Gastrocnemius medialis (tissue), 4 donors: Measurements from ENCODE around the gene WDFY3.

ENCODE experiments used
- POLR2A ChIP-seq, 2 donors: fragments of 450-650 bp; IDR thresholded peaks; one replicate each; pipeline ENCODE4 v1.6.1; 2017; ENCODE audit warnings: antibody characterized with exemption in 2 of 2, mild to moderate bottlenecking in 2 of 2, moderate library complexity in 2 of 2
- TF ChIP-seq, protein P1 (sequence below), 5 experiments: fragments of 450-650 bp in 3 of 5; fragments of 200-600 bp in 2 of 5; sonication (generic) in 2 of 5; IDR thresholded peaks in 4 of 5; conservative IDR thresholded peaks in 1 of 5; 1 replicate in 4 of 5; 2 replicates in 1 of 5; pipeline ENCODE4 v1.5.1; 2016 to 2019; ENCODE audit warnings: antibody characterized with exemption in 5 of 5, mild to moderate bottlenecking in 3 of 5, moderate library complexity in 3 of 5

DNA sequence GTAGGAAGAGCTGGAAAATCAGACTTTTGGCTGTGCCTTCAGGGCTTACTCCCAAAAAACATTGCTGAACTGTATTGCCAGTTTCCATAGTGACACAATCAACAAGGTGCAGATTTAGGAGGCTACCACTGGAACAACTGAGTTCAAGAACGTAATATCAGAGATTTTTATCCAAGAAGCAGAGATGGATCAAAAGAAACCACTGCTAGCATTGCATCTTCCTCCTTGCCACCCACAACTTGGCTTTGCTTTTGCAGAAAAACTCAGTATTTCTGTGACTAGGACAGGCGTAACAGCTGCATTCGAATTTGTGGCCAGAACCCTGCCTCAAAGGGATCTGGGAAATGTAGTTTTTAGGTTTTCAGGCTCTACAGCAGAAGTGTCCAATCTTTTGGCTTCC, 27.8 kb upstream of the WDFY3 start:
- TF ChIP-seq, protein P1, sequence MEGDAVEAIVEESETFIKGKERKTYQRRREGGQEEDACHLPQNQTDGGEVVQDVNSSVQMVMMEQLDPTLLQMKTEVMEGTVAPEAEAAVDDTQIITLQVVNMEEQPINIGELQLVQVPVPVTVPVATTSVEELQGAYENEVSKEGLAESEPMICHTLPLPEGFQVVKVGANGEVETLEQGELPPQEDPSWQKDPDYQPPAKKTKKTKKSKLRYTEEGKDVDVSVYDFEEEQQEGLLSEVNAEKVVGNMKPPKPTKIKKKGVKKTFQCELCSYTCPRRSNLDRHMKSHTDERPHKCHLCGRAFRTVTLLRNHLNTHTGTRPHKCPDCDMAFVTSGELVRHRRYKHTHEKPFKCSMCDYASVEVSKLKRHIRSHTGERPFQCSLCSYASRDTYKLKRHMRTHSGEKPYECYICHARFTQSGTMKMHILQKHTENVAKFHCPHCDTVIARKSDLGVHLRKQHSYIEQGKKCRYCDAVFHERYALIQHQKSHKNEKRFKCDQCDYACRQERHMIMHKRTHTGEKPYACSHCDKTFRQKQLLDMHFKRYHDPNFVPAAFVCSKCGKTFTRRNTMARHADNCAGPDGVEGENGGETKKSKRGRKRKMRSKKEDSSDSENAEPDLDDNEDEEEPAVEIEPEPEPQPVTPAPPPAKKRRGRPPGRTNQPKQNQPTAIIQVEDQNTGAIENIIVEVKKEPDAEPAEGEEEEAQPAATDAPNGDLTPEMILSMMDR (IDR thresholded peaks at IDR 0.05 in 4 of 5, conservative IDR thresholded peaks at IDR 0.05 in 1 of 5) = no peak
- TF ChIP-seq POLR2A (IDR thresholded peaks at IDR 0.05) = no peak
